Measurements from ENCODE around the gene PANK1. TPM values are rescaled to one million over a fixed set of nuclear protein-coding genes. Genes with fewer than 3 reads are reported as not detected.

PANK1 gene
- total RNA-seq, 4 donors from 2014 or later = 1.3 to 5.9 (median 4.2) TPM

GRCh38 chr10:89602919-89603318 is 42.1 kb downstream of the PANK1 start:
- TF ChIP-seq, protein P1, sequence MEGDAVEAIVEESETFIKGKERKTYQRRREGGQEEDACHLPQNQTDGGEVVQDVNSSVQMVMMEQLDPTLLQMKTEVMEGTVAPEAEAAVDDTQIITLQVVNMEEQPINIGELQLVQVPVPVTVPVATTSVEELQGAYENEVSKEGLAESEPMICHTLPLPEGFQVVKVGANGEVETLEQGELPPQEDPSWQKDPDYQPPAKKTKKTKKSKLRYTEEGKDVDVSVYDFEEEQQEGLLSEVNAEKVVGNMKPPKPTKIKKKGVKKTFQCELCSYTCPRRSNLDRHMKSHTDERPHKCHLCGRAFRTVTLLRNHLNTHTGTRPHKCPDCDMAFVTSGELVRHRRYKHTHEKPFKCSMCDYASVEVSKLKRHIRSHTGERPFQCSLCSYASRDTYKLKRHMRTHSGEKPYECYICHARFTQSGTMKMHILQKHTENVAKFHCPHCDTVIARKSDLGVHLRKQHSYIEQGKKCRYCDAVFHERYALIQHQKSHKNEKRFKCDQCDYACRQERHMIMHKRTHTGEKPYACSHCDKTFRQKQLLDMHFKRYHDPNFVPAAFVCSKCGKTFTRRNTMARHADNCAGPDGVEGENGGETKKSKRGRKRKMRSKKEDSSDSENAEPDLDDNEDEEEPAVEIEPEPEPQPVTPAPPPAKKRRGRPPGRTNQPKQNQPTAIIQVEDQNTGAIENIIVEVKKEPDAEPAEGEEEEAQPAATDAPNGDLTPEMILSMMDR (IDR thresholded peaks at IDR 0.05; ENCODE audit: low read depth) = no peak

DNA sequence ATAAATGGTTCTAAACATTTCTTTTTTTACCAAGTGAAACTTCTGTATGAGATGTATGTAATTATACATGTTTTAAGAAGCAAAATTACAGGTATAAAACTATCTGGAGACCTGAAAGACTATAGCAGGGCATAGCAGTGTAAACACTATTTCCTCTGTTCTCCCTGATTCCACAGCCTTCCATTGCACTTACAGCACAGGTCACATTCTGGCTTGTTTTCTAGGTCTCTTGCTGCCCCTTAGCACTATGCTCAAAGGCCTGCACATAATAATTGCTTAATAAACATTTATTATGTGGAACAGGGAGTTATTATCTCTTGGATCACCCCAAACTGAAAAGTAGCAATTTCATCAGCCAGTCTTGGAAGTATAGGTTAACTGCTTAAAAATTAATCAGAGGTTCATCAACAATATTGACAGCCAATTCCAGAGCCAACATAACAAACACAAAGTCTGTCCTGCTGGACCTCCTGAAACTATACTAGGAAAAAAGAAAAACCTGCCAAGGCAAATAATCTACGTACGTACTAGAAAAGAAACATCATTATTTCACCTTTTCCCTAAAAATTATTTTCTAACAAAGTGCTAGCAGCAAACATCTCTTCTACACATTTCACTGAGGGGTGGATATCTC is 43.2 kb downstream of the PANK1 start:
- TF ChIP-seq, protein P1 (IDR thresholded peaks at IDR 0.05; ENCODE audit: low read depth) = no peak

- TF ChIP-seq, protein P1 (IDR thresholded peaks at IDR 0.05; ENCODE audit: low read depth) = no peak
Observed at GRCh38 chr10:89600041-89600440, 45.0 kb downstream of the PANK1 start.

GRCh38 chr10:89593043-89593442 is 52.0 kb downstream of the PANK1 start:
- TF ChIP-seq, protein P1 (IDR thresholded peaks at IDR 0.05; ENCODE audit: low read depth) = no peak

DNA sequence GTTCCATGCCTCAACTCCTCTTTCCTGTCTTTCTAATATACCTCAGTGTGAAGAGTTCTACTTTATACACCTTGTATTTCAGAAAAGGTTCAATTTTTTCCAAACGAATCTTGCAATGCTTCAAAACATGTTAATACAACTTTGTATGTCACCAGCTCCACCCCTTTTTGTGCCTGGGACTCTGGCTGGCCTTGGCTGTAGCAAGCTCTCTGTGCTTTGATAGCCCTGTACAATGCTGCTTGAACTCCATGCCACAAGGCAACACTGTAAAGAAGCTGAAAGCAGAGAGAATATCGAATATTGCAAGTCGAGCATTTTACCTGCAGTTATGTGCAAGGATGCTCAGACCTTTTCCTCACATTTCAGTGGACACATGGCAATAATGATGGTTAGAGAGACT is 52.5 kb downstream of the PANK1 start:
- TF ChIP-seq, protein P1 (IDR thresholded peaks at IDR 0.05; ENCODE audit: low read depth) = no peak

DNA sequence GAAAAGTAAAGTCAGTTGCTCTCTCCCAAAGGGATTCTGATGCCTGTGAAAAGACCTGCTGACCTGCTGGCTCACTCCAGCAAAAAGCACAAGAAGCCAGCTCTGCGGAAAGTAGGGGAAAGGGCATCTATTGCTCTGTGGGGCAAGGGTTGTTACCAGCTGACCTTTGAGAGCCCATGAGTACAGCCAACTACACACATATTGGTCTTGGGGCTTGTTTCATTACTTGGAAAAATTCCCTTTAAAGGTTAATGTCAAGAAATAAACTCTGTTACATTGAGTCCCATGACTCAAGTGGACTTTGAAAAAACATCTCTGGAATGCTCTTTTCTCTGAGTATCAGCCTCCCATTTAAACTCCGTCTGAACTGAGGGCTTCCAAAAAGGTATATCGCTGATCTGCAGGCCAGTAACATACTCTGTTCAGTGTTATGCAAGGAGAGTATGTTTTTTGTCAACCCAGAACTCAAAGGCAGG is 53.2 kb downstream of the PANK1 start:
- TF ChIP-seq, protein P1 (IDR thresholded peaks at IDR 0.05; ENCODE audit: low read depth) = no peak

GRCh38 chr10:89591111-89591795 is 53.8 kb downstream of the PANK1 start:
- TF ChIP-seq, protein P1 (IDR thresholded peaks at IDR 0.05; ENCODE audit: low read depth) = no peak

Data from subcutaneous adipose tissue (tissue), 4 donors.